Measurements from ENCODE around the gene ELK3. TPM values are rescaled to one million over a fixed set of nuclear protein-coding genes. Genes with fewer than 3 reads are reported as not detected.

ELK3 gene
- total RNA-seq = 10 to 100 TPM; 46.4 to 68.5 TPM
- polyA plus RNA-seq = 10 to 100 TPM in 1 of 2 donors, 1 to 10 TPM in 1; 9.1 to 34.2 TPM
- long read RNA-seq, donor 1, full-length matches to known transcripts = 13 of 31 reads
- long read RNA-seq, donor 1, partial matches to known transcripts = 18 of 31 reads
- long read RNA-seq, donor 1, other reads (novel, unspliced or antisense) = 0 of 31 reads
- long read RNA-seq, donor 2, full-length matches to known transcripts = 3 of 13 reads
- long read RNA-seq, donor 2, partial matches to known transcripts = 10 of 13 reads
- long read RNA-seq, donor 2, other reads (novel, unspliced or antisense) = 0 of 13 reads
- long read RNA-seq, donor 3, full-length matches to known transcripts = 7 of 22 reads
- long read RNA-seq, donor 3, partial matches to known transcripts = 15 of 22 reads
- long read RNA-seq, donor 3, other reads (novel, unspliced or antisense) = 0 of 22 reads
- long read RNA-seq, donor 4, full-length matches to known transcripts = 3 of 13 reads
- long read RNA-seq, donor 4, partial matches to known transcripts = 10 of 13 reads
- long read RNA-seq, donor 4, other reads (novel, unspliced or antisense) = 0 of 13 reads
- long read RNA-seq, donor 5, full-length matches to known transcripts = 16 of 53 reads
- long read RNA-seq, donor 5, partial matches to known transcripts = 37 of 53 reads
- long read RNA-seq, donor 5, other reads (novel, unspliced or antisense) = 0 of 53 reads

DNA sequence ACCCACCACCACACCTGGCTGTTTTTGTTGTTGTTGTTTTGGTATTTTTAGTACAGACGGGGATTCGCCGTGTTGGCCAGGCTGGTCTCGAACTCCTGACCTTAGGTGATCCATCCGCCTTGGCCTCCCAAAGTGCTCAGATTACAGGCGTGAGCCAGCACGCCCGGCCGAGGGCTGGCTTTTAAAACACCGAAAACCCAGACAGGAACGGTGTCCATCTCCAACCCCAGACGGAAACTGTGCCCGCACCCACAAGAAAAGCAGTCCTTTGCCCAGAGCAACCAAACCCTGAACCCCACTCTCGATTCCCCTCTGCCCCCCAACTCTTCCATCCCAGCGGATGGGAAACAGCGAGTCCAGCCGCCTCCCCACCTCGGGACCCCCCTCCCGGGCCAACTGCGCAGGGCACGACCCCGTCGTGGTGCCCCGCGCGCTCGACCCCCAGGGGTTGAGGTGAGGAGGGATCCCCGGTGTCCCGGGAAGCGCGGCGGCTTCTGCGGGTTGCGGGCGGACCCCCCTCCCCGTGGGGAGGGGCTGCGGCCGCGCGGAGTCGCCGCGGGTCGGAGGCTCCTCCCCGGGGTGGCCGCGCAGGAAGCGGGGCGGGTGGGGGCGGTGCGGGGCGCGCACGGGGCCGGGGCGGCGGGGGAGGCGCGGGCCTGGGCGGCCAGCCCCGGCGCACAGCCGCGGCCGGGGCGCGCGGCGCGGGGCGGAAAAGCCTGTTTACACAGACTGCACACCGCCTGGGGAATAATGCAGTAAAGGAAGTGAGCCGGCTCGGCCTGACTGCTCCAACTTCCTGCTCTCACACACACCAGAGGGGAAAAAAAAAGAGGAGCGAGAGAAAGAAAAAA, at the start of gene ELK3:
Gene ELK3 (plus strand): TSS at position 651 of the 851 bp plus-strand sequence.
- Histone ChIP-seq H3K9ac (ENCODE audit: insufficient read depth in 1 of 2, low read length in 2 of 2) (peak within 1 kb of the TSS in 1 of 2 donors; percentile 93), H3K36me3 (ENCODE audit: control insufficient read depth in 4 of 4, insufficient read depth in 4 of 4, low read length in 4 of 4) (no peaks in the 10 kb centered on the region), H3K27ac (ENCODE audit: low read depth in 1 of 2, low read length in 1 of 2) (peak within 1 kb of the TSS; percentile 93 to 95), H3K4me1 (ENCODE audit: control insufficient read depth in 5 of 5, insufficient read depth in 5 of 5, low read length in 5 of 5) (peaks cover 4 to 38% (median 9%) of the 10 kb centered on the region in 5 donors), H3K4me3 (peak within 1 kb of the TSS; percentile 84), H3K27me3 (ENCODE audit: control insufficient read depth in 3 of 3, insufficient read depth in 3 of 3, low read length in 2 of 3) (no peaks in the 10 kb centered on the region), H3K9me3 (ENCODE audit: control insufficient read depth in 4 of 4, insufficient read depth in 3 of 4, low read length in 3 of 4) (no peaks in the 10 kb centered on the region)
- peak; percentile 75 to 87 (median 80) for DNase-seq
- 3 to 5% methylated on average over 47 to 75 of the region's 75 CpGs for WGBS, 2 donors
- peak; percentile 39 for ATAC-seq (ENCODE audit: insufficient read depth, low FRiP score)
- TF ChIP-seq, protein P1, sequence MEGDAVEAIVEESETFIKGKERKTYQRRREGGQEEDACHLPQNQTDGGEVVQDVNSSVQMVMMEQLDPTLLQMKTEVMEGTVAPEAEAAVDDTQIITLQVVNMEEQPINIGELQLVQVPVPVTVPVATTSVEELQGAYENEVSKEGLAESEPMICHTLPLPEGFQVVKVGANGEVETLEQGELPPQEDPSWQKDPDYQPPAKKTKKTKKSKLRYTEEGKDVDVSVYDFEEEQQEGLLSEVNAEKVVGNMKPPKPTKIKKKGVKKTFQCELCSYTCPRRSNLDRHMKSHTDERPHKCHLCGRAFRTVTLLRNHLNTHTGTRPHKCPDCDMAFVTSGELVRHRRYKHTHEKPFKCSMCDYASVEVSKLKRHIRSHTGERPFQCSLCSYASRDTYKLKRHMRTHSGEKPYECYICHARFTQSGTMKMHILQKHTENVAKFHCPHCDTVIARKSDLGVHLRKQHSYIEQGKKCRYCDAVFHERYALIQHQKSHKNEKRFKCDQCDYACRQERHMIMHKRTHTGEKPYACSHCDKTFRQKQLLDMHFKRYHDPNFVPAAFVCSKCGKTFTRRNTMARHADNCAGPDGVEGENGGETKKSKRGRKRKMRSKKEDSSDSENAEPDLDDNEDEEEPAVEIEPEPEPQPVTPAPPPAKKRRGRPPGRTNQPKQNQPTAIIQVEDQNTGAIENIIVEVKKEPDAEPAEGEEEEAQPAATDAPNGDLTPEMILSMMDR (IDR thresholded peaks at IDR 0.05; ENCODE audit: control extremely low read depth, extremely low read depth) = no peak

DNA sequence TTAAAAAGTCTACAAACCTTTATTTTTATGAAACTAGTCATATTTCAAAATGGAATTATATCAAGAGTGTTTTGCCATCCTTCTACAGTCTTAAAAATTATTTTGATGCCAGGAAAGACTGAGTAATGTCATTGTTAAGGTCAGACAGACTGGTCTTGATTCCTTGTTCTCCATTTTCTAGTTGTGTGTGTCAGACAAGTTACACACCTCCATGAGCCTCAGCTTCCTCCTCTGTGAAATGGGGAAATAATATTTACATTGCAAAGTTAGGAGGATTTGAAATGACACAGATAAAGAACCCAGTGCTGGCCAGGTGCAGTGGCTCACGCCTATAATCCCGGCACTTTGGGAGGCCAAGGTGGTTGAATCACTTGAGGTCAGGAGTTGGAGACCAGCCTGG, 47.4 kb upstream of the ELK3 start:
- Histone ChIP-seq H3K4me3 (no peak overlapping the region), H3K36me3 (ENCODE audit: control insufficient read depth in 4 of 4, insufficient read depth in 4 of 4, low read length in 4 of 4) (no peaks in the 10 kb centered on the region), H3K27ac (ENCODE audit: low read depth in 1 of 2, low read length in 1 of 2) (no peak overlapping the region), H3K4me1 (ENCODE audit: control insufficient read depth in 5 of 5, insufficient read depth in 5 of 5, low read length in 5 of 5) (peaks cover 0 to 4% (median 0%) of the 10 kb centered on the region in 5 donors), H3K9me3 (ENCODE audit: control insufficient read depth in 4 of 4, insufficient read depth in 3 of 4, low read length in 3 of 4) (no peaks in the 10 kb centered on the region), H3K9ac (ENCODE audit: insufficient read depth in 1 of 2, low read length in 2 of 2) (no peak overlapping the region), H3K27me3 (ENCODE audit: control insufficient read depth in 3 of 3, insufficient read depth in 3 of 3, low read length in 2 of 3) (no peaks in the 10 kb centered on the region)
- TF ChIP-seq, protein P1 (IDR thresholded peaks at IDR 0.05; ENCODE audit: control extremely low read depth, extremely low read depth) = no peak
- WGBS, 2 donors = 88 to 93% methylated on average over 2 of the region's 2 CpGs
- ATAC-seq (ENCODE audit: insufficient read depth, low FRiP score) (no peak), DNase-seq (no peak)

DNA sequence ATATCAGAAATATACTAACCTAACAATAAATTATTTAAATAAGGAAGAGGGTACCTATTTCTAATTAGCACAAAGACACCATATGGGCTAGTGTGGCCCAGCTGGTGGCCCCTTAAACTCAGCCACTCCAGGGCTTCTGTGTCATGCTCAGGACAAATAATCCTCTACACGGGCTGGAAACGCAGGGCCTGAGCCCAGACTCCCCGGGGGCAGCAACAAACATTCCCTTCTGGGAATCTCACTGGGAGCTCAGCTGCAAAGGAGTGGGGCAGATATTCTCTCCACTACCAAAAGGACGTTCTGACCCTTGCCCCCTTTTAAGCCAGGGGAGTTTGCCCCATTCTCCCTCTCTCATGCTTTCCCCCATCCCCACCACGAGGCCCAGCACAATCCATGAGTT, 43.7 kb upstream of the ELK3 start:
- ATAC-seq (ENCODE audit: insufficient read depth, low FRiP score) (no peak), DNase-seq (no peak)
- no peaks in the 10 kb centered on the region for H3K4me1 ChIP-seq (ENCODE audit: control insufficient read depth in 5 of 5, insufficient read depth in 5 of 5, low read length in 5 of 5)
- H3K36me3 ChIP-seq (ENCODE audit: control insufficient read depth in 4 of 4, insufficient read depth in 4 of 4, low read length in 4 of 4) = no peaks in the 10 kb centered on the region
- H3K4me3 ChIP-seq = no peak overlapping the region
- no peak overlapping the region for H3K9ac ChIP-seq (ENCODE audit: insufficient read depth in 1 of 2, low read length in 2 of 2)
- no peaks in the 10 kb centered on the region for H3K27me3 ChIP-seq (ENCODE audit: control insufficient read depth in 3 of 3, insufficient read depth in 3 of 3, low read length in 2 of 3)
- H3K27ac ChIP-seq (ENCODE audit: low read depth in 1 of 2, low read length in 1 of 2) = no peak overlapping the region
- TF ChIP-seq, protein P1 (IDR thresholded peaks at IDR 0.05; ENCODE audit: control extremely low read depth, extremely low read depth) = no peak
- whole genome bisulfite sequencing, 2 donors = 81 to 95% methylated on average over 5 of the region's 5 CpGs
- no peaks in the 10 kb centered on the region for H3K9me3 ChIP-seq (ENCODE audit: control insufficient read depth in 4 of 4, insufficient read depth in 3 of 4, low read length in 3 of 4)
